Uterine smooth muscle cell (primary cell): ENCODE results near the gene PTPRQ. TPM values are rescaled to one million over a fixed set of nuclear protein-coding genes. Genes with fewer than 3 reads are reported as not detected.

Experiments
- total RNA-seq: library from RNA; depleted of rRNA; stranded (reverse); fragments of >200 nt; gene quantifications from 2 replicates; pipeline ENCODE4 v1.2.3, GENCODE V29; 2014

The PTPRQ gene
- 0.50 and 0.66 TPM in 2 replicates for total RNA-seq

GRCh38 chr12:80443974-80444666, at the start of gene PTPRQ:
Gene PTPRQ (plus strand): TSS chr12:80444235. CDS start chr12:80444346, 111 bp downstream.

GRCh38 chr12:80707126-80707829, 263.2 kb downstream of the PTPRQ start, which contains the start of gene MYF6:
Gene MYF6 (plus strand): TSS chr12:80707634. CDS start chr12:80707720, 86 bp downstream.

GRCh38 chr12:80716696-80717469, 272.8 kb downstream of the PTPRQ start, which contains the start of gene MYF5:
Gene MYF5 (plus strand): TSS chr12:80716912. CDS start chr12:80717064, 152 bp downstream.

